Spleen (tissue), 11 donors: Measurements from ENCODE around the gene AARS2. TPM values are rescaled to one million over a fixed set of nuclear protein-coding genes. Genes with fewer than 3 reads are reported as not detected.

Source experiments
- DNase-seq: peaks from one replicate; pipeline ENCODE4 v3.0.0-alpha.2; 2020
- H3K27ac ChIP-seq, 8 donors: fragments of 200-600 bp; sonication (generic) in 7 of 8; 1 replicate in 4 of 8; 2 replicates in 4 of 8; pipeline versions ENCODE4 v1.5.0 to v1.8.0; 2016 to 2021; ENCODE audit warnings: inconsistent platforms in 4 of 8, mild to moderate bottlenecking in 4 of 8, moderate library complexity in 1 of 8
- H3K27me3 ChIP-seq, 7 donors: fragments of 200-600 bp; sonication (generic) in 6 of 7; replicated peaks in 1 of 7; 1 replicate in 4 of 7; 2 replicates in 3 of 7; pipeline versions ENCODE4 v1.5.0 to v1.8.0; 2016 to 2021; ENCODE audit warnings: inconsistent platforms in 3 of 7, mild to moderate bottlenecking in 1 of 7
- H3K36me3 ChIP-seq, 6 donors: fragments of 200-600 bp; sonication (generic) in 5 of 6; 1 replicate in 4 of 6; 2 replicates in 2 of 6; pipeline versions ENCODE4 v1.5.0 to v1.8.0; 2016 to 2021; ENCODE audit warnings: inconsistent platforms in 2 of 6
- H3K4me1 ChIP-seq, 6 donors: fragments of 200-600 bp; sonication (generic) in 5 of 6; 1 replicate in 3 of 6; 2 replicates in 3 of 6; pipeline versions ENCODE4 v1.5.0 to v1.8.0; 2016 to 2021; ENCODE audit warnings: inconsistent platforms in 3 of 6
- H3K4me3 ChIP-seq, 8 donors: fragments of 200-600 bp; sonication (generic) in 7 of 8; 1 replicate in 4 of 8; 2 replicates in 4 of 8; pipeline versions ENCODE4 v1.5.0 to v1.8.0; 2016 to 2021; ENCODE audit warnings: inconsistent platforms in 4 of 8, mild to moderate bottlenecking in 4 of 8, moderate library complexity in 2 of 8
- H3K9me3 ChIP-seq, 8 donors: fragments of 200-600 bp; sonication (generic) in 7 of 8; 1 replicate in 4 of 8; 2 replicates in 4 of 8; pipeline versions ENCODE4 v1.5.0 to v1.8.0; 2016 to 2021; ENCODE audit warnings: inconsistent platforms in 4 of 8
- POLR2A ChIP-seq, 3 donors: fragments of 450-650 bp; IDR thresholded peaks; one replicate each; pipeline ENCODE4 v1.5.1; 2017; ENCODE audit warnings: antibody characterized with exemption in 3 of 3, mild to moderate bottlenecking in 1 of 3
- POLR2AphosphoS5 ChIP-seq, 3 donors: sonication (generic); formaldehyde crosslinking; IDR thresholded peaks; one replicate each; pipeline ENCODE4 v1.5.1; 2017; ENCODE audit warnings: antibody characterized with exemption in 3 of 3
- WGBS, 5 donors: extraction: QIAGEN DNeasy Blood & Tissue Kit in 3 of 5; methylation state at CpG; one replicate each; pipeline versions ENCODE4 v1.1.5 to v1.1.7; 2013 to 2018; 5-methylcytosine and 5-hydroxymethylcytosine counted together
- intact Hi-C: fragments of 100-400 bp; cut with DNase I; formaldehyde crosslinking; loops from one replicate; pipeline ENCODE4 v1.15.0; 2023; ENCODE audit warnings: low total_unique reads
- polyA plus RNA-seq, 3 donors: library from polyadenylated mRNA; stranded (reverse); fragments of 200-250 nt; gene quantifications; one replicate each; pipeline ENCODE4 v1.2.1, GENCODE V29; 2013
- total RNA-seq, 7 donors: library from RNA; depleted of rRNA in 3 of 7; stranded (reverse); fragments of >200 nt in 3 of 7; fragmentation: NEBNext Ultra II Directional in 4 of 7; extraction: Animal tissue kit (Norgen Biotek cat#: 25700) in 4 of 7; gene quantifications; one replicate each; pipeline versions ENCODE4 v1.1.0 to v1.2.1, GENCODE V29; 2016 to 2021
- TF ChIP-seq, protein P1 (sequence below), 11 experiments: fragments of 200-600 bp in 7 of 11; fragments of 450-650 bp in 4 of 11; sonication (generic) in 4 of 11; IDR thresholded peaks in 8 of 11; conservative IDR thresholded peaks in 3 of 11; 1 replicate in 7 of 11; 2 replicates in 4 of 11; pipeline versions ENCODE4 v1.4.0 to v1.8.0; 2016 to 2021; ENCODE audit warnings: antibody characterized with exemption in 11 of 11, inconsistent platforms in 4 of 11, mild to moderate bottlenecking in 1 of 11
- donor health status: healthy with polysubstance abuse.
- donor health status: DM: no; HTN: no; CAD: no; lungs with moderate emphysema.
- donor health status: DM: no; HTN: no; CAD: no.
- donor health status: Bipolar disorder and iron deficiency.
- donor health status: healthy.
- donor health status: DM: no; HTN: no; CAD: no.
- donor health status: DM: yes; HTN: yes; CAD: no.

Gene AARS2
- total and polyA plus RNA-seq, 10 donors: 3.5 to 16.8 (median 13.7) TPM

GRCh38 chr6:44298864-44299263, 14.3 kb downstream of the AARS2 start:
- peaks cover 4 to 46% (median 34%) of the 10 kb centered on the region in 7 donors for H3K27me3 ChIP-seq
- no peak overlapping the region for H3K27ac ChIP-seq
- H3K9me3 ChIP-seq: no peaks in the 10 kb centered on the region
- DNase-seq: no peak
- H3K36me3 ChIP-seq: peaks cover 0 to 47% (median 38%) of the 10 kb centered on the region in 6 donors
- intact Hi-C loops: no loop called here
- peaks cover 10 to 20% (median 14%) of the 10 kb centered on the region in 6 donors for H3K4me1 ChIP-seq
- 84 to 96% (median 91%) methylated on average over 3 of the region's 3 CpGs for WGBS, 5 donors
- H3K4me3 ChIP-seq: no peak overlapping the region
- no peak for TF ChIP-seq POLR2A (IDR thresholded peaks at IDR 0.05)
- TF ChIP-seq POLR2AphosphoS5 (IDR thresholded peaks at IDR 0.05): no peak
- TF ChIP-seq, protein P1, sequence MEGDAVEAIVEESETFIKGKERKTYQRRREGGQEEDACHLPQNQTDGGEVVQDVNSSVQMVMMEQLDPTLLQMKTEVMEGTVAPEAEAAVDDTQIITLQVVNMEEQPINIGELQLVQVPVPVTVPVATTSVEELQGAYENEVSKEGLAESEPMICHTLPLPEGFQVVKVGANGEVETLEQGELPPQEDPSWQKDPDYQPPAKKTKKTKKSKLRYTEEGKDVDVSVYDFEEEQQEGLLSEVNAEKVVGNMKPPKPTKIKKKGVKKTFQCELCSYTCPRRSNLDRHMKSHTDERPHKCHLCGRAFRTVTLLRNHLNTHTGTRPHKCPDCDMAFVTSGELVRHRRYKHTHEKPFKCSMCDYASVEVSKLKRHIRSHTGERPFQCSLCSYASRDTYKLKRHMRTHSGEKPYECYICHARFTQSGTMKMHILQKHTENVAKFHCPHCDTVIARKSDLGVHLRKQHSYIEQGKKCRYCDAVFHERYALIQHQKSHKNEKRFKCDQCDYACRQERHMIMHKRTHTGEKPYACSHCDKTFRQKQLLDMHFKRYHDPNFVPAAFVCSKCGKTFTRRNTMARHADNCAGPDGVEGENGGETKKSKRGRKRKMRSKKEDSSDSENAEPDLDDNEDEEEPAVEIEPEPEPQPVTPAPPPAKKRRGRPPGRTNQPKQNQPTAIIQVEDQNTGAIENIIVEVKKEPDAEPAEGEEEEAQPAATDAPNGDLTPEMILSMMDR (IDR thresholded peaks at IDR 0.05 in 8 of 11, conservative IDR thresholded peaks at IDR 0.05 in 3 of 11): no peak

DNA sequence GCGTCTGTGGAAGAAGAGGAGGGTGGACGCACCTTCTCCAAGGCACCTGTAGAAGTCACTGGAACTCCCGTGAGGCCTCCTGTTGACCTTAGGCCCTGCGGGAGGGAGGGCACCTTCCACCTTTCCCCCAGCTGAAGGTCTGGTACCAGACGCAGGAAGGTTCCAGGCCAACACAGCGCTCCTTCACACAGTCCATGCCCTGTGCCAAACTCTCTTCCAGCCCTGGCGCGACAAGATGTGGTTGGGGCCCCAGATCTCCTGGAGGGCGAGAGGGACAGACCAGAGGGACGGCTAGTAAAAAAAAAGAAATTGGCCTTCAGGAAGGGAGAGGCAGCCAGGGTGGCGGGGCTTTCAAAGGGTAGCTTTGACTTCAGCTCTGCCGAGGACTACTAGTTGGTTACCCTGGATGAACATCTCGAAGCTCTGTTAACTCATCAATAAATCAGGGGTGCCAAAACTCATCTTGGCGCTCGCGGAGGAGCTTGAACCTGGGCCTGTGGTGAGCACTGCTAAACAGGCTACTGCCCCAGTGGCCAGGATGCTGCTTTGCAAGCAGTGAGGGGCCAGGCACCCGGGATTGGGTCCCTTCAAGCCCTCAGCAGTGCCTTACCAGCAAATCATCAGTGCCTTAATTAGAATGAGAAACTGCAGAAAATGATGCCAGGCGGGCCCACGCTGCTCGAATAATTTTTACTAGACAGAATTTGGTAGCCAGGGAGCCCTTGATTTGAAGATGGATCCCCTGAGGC, 14.9 kb downstream of the AARS2 start:
- Histone ChIP-seq H3K4me3 (peak overlapping the region in 3 of 8 donors; percentile 42 to 69 (median 54)), H3K27ac (no peak overlapping the region), H3K27me3 (peaks cover 4 to 52% (median 37%) of the 10 kb centered on the region in 7 donors), H3K4me1 (peaks cover 10 to 20% (median 14%) of the 10 kb centered on the region in 6 donors), H3K9me3 (no peaks in the 10 kb centered on the region), H3K36me3 (peaks cover 0 to 40% (median 31%) of the 10 kb centered on the region in 6 donors)
- peak; percentile 58 for DNase-seq
- WGBS, 5 donors: 52 to 59% (median 54%) methylated on average over 19 to 20 of the region's 20 CpGs
- TF ChIP-seq POLR2A (IDR thresholded peaks at IDR 0.05) (no peak), POLR2AphosphoS5 (IDR thresholded peaks at IDR 0.05) (no peak)
- TF ChIP-seq, protein P1 (IDR thresholded peaks at IDR 0.05 in 8 of 11, conservative IDR thresholded peaks at IDR 0.05 in 3 of 11): no peak
- intact Hi-C loops: no loop called here

GRCh38 chr6:44297063-44298038, 15.8 kb downstream of the AARS2 start:
- intact Hi-C loops: no loop called here
- Histone ChIP-seq H3K4me3 (peak overlapping the region in 7 of 8 donors; percentile 22 to 69 (median 42)), H3K4me1 (peaks cover 10 to 20% (median 14%) of the 10 kb centered on the region in 6 donors), H3K27ac (no peak overlapping the region), H3K36me3 (peaks cover 0 to 32% (median 23%) of the 10 kb centered on the region in 6 donors), H3K27me3 (peaks cover 4 to 61% (median 37%) of the 10 kb centered on the region in 7 donors), H3K9me3 (no peaks in the 10 kb centered on the region)
- peak; percentile 85 for DNase-seq
- TF ChIP-seq, protein P1 (IDR thresholded peaks at IDR 0.05 in 8 of 11, conservative IDR thresholded peaks at IDR 0.05 in 3 of 11): no peak
- TF ChIP-seq POLR2AphosphoS5 (IDR thresholded peaks at IDR 0.05): peak in 2 of 3 donors; percentile 63 to 72
- WGBS, 5 donors: 1 to 4% (median 2%) methylated on average over 17 to 86 of the region's 86 CpGs
